Heart left ventricle (tissue), 13 donors: ENCODE results near the gene PTX4.

Source experiments
- POLR2A ChIP-seq, 2 donors: fragments of 450-650 bp; IDR thresholded peaks; one replicate each; pipeline ENCODE4 v1.6.1; 2017; ENCODE audit warnings: antibody characterized with exemption in 2 of 2, mild to moderate bottlenecking in 2 of 2, moderate library complexity in 2 of 2
- TF ChIP-seq, protein P1 (sequence below), 12 donors: fragments of 200-600 bp; sonication (generic) in 4 of 12; IDR thresholded peaks; one replicate each; pipeline versions ENCODE4 v1.5.0 to v1.8.0; 2018 to 2022; ENCODE audit warnings: antibody characterized with exemption in 12 of 12, mild to moderate bottlenecking in 5 of 12
- donor health status: ischemic (EF 13 %, LVEDD 7.1; RV severe dilation, severe dysfunction).
- donor health status: DM: no; HTN: yes; CAD: no.
- donor health status: DM: no; HTN: no; CAD: no.
- donor health status: ischemic (EF 25% LVEDD 6.9; RV normal size, moderate dysfunction).
- donor health status: ischemic (EF 25% LVEDD 5.7; RV mildly dilated, moderate dysfunction).
- donor health status: ischemic (EF 35%, LVEDD 5.7; RV mildly dilated, moderate dysfunction).
- donor health status: nonischemic (EF 11% LVEDD 7.7; RV severe dilation, severe dysfunction).
- donor health status: DM: yes; HTN: yes; CAD: no.
- donor health status: PGD.
- donor health status: ischemic (EF 29% LVEDD 5.4; RV normal size, mild dysfunction).
- donor health status: nonischemic (EF 23%, LVEDD 6.1; RV moderate dilation, normal function).

GRCh38 chr16:1464196-1464893, 24.4 kb downstream of the PTX4 start:
- TF ChIP-seq, protein P1, sequence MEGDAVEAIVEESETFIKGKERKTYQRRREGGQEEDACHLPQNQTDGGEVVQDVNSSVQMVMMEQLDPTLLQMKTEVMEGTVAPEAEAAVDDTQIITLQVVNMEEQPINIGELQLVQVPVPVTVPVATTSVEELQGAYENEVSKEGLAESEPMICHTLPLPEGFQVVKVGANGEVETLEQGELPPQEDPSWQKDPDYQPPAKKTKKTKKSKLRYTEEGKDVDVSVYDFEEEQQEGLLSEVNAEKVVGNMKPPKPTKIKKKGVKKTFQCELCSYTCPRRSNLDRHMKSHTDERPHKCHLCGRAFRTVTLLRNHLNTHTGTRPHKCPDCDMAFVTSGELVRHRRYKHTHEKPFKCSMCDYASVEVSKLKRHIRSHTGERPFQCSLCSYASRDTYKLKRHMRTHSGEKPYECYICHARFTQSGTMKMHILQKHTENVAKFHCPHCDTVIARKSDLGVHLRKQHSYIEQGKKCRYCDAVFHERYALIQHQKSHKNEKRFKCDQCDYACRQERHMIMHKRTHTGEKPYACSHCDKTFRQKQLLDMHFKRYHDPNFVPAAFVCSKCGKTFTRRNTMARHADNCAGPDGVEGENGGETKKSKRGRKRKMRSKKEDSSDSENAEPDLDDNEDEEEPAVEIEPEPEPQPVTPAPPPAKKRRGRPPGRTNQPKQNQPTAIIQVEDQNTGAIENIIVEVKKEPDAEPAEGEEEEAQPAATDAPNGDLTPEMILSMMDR (IDR thresholded peaks at IDR 0.05) = no peak
- no peak for TF ChIP-seq POLR2A (IDR thresholded peaks at IDR 0.05)
